Stomach (tissue), 9 donors: ENCODE data around the gene SLC2A14. TPM values are rescaled to one million over a fixed set of nuclear protein-coding genes. Genes with fewer than 3 reads are reported as not detected.
"Not testable (repeated sequence)": the region's sequence is repeated elsewhere in the genome, so short reads cannot be mapped to it uniquely, and the experiment has no call there.

Experiments
- DNase-seq, 2 donors: peaks; one replicate each; pipeline versions ENCODE4 v3.0.0 to v3.0.0-alpha.2; 2013 to 2019
- H3K27ac ChIP-seq, 5 donors: fragments of 200-600 bp in 4 of 5; sonication (generic) in 4 of 5; one replicate each; pipeline ENCODE4 v1.5.1; 2013 to 2019; ENCODE audit warnings: mild to moderate bottlenecking in 1 of 5, moderate library complexity in 1 of 5
- H3K27me3 ChIP-seq, 3 donors: fragments of 200-600 bp; sonication (generic); one replicate each; pipeline ENCODE4 v1.5.1; 2017 to 2019; ENCODE audit warnings: mixed run types in 1 of 3
- H3K36me3 ChIP-seq, 4 donors: fragments of 200-600 bp; sonication (generic); 1 replicate in 3 of 4; 2 replicates in 1 of 4; pipeline ENCODE4 v1.5.1; 2016 to 2019
- H3K4me1 ChIP-seq, 4 donors: fragments of 200-600 bp; sonication (generic); one replicate each; pipeline ENCODE4 v1.5.1; 2016 to 2019
- H3K4me3 ChIP-seq, 4 donors: fragments of 200-600 bp; sonication (generic) in 3 of 4; one replicate each; pipeline ENCODE4 v1.5.1; 2016 to 2019; ENCODE audit warnings: mild to moderate bottlenecking in 1 of 4
- H3K9me3 ChIP-seq, 4 donors: fragments of 200-600 bp; sonication (generic); one replicate each; pipeline ENCODE4 v1.5.1; 2016 to 2019
- CTCF ChIP-seq, 7 experiments: fragments of 450-650 bp in 4 of 7; fragments of 200-600 bp in 3 of 7; sonication (generic) in 3 of 7; IDR thresholded peaks; one replicate each; pipeline ENCODE4 v1.5.1; 2016 to 2019; ENCODE audit warnings: antibody characterized with exemption in 7 of 7, control low read depth in 2 of 7, mild to moderate bottlenecking in 1 of 7
- EP300 ChIP-seq: sonication (generic); formaldehyde crosslinking; IDR thresholded peaks from one replicate; pipeline ENCODE4 v1.6.1; 2017; ENCODE audit warnings: antibody characterized with exemption
- POLR2A ChIP-seq, 4 donors: fragments of 450-650 bp; IDR thresholded peaks; one replicate each; pipeline ENCODE4 v1.6.1; 2016; ENCODE audit warnings: antibody characterized with exemption in 4 of 4, control low read depth in 2 of 4, mild to moderate bottlenecking in 1 of 4, moderate library complexity in 1 of 4
- POLR2AphosphoS5 ChIP-seq, 3 donors: sonication (generic); formaldehyde crosslinking; IDR thresholded peaks; one replicate each; pipeline ENCODE4 v1.6.1; 2016; ENCODE audit warnings: antibody characterized with exemption in 3 of 3
- WGBS, 5 donors: extraction: QIAGEN DNeasy Blood & Tissue Kit in 3 of 5; methylation state at CpG; one replicate each; pipeline versions ENCODE4 v1.1.5 to v1.1.7; 2013 to 2018; 5-methylcytosine and 5-hydroxymethylcytosine counted together
- intact Hi-C: fragments of 100-400 bp; cut with DNase I; formaldehyde crosslinking; loops from one replicate; pipeline ENCODE4 v1.15.1; 2023; ENCODE audit warnings: low total_unique reads
- polyA plus RNA-seq, 3 donors: library from polyadenylated mRNA; stranded (reverse); fragments of 200-250 nt; gene quantifications; one replicate each; pipeline ENCODE4 v1.2.3, GENCODE V29; 2013
- total RNA-seq, 5 donors: library from RNA; depleted of rRNA; stranded (reverse); fragments of >200 nt; gene quantifications; one replicate each; pipeline versions ENCODE4 v1.1.0 to v1.2.3, GENCODE V29; 2014 to 2016
- donor health status: healthy with polysubstance abuse.
- donor health status: Bipolar disorder and iron deficiency.
- donor health status: healthy.

Gene SLC2A14
- total and polyA plus RNA-seq, 8 donors: 0.05 to 0.61 TPM; not detected in 6

GRCh38 chr12:7787574-7788293 lies 85.0 kb downstream of the SLC2A14 start:
- Histone ChIP-seq H3K36me3 (no peaks in the 10 kb centered on the region), H3K9me3 (no peaks in the 10 kb centered on the region), H3K4me1 (peaks cover 0 to 9% (median 3%) of the 10 kb centered on the region in 4 donors), H3K27me3 (peaks cover 0 to 21% (median 3%) of the 10 kb centered on the region in 3 donors), H3K4me3 (no peak overlapping the region), H3K27ac (no peak overlapping the region)
- DNase-seq: peak in 1 of 2 donors; percentile 52
- 29 to 38% (median 33%) methylated on average over 13 of the region's 13 CpGs for WGBS, 5 donors
- intact Hi-C loops: no loop called here
- TF ChIP-seq POLR2A (IDR thresholded peaks at IDR 0.05): no peak
- no peak for TF ChIP-seq POLR2AphosphoS5 (IDR thresholded peaks at IDR 0.05)
- TF ChIP-seq CTCF (IDR thresholded peaks at IDR 0.05): no peak
- no peak for TF ChIP-seq EP300

- DNase-seq: no peak
- intact Hi-C loops: no loop called here
- no peak for TF ChIP-seq EP300
- TF ChIP-seq CTCF (IDR thresholded peaks at IDR 0.05): no peak
- TF ChIP-seq POLR2A (IDR thresholded peaks at IDR 0.05): no peak
- no peak for TF ChIP-seq POLR2AphosphoS5 (IDR thresholded peaks at IDR 0.05)
- no peak overlapping the region for H3K4me3 ChIP-seq
- no peaks in the 10 kb centered on the region for H3K36me3 ChIP-seq
- peaks cover 0 to 9% (median 3%) of the 10 kb centered on the region in 4 donors for H3K4me1 ChIP-seq
- no peaks in the 10 kb centered on the region for H3K9me3 ChIP-seq
- peaks cover 0 to 21% (median 3%) of the 10 kb centered on the region in 3 donors for H3K27me3 ChIP-seq
- WGBS, 5 donors: 61 to 68% (median 64%) methylated on average over 2 of the region's 2 CpGs
- no peak overlapping the region for H3K27ac ChIP-seq
Observed at GRCh38 chr12:7784701-7785100, 88.0 kb downstream of the SLC2A14 start.

GRCh38 chr12:7783433-7783832 lies 89.3 kb downstream of the SLC2A14 start:
- H3K4me3 ChIP-seq, H3K36me3 ChIP-seq, H3K4me1 ChIP-seq, intact Hi-C loops, H3K9me3 ChIP-seq, DNase-seq, H3K27ac ChIP-seq: not testable (repeated sequence)
- WGBS, 5 donors: 83 to 96% (median 90%) methylated on average over 9 of the region's 9 CpGs
- H3K27me3 ChIP-seq: peaks cover 0 to 13% (median 3%) of the 10 kb centered on the region in 3 donors

- 90 to 96% (median 93%) methylated on average over 6 of the region's 6 CpGs for WGBS, 5 donors
- Histone ChIP-seq H3K4me3 (no peak overlapping the region), H3K36me3 (no peaks in the 10 kb centered on the region), H3K27me3 (peaks cover 0 to 7% (median 0%) of the 10 kb centered on the region in 3 donors), H3K9me3 (no peaks in the 10 kb centered on the region), H3K27ac (no peak overlapping the region), H3K4me1 (no peaks in the 10 kb centered on the region)
- intact Hi-C loops: no loop called here
- no peak for DNase-seq
- no peak for TF ChIP-seq CTCF (IDR thresholded peaks at IDR 0.05)
- TF ChIP-seq POLR2A (IDR thresholded peaks at IDR 0.05): no peak
Observed at GRCh38 chr12:7782055-7782454, 90.7 kb downstream of the SLC2A14 start.

GRCh38 chr12:7781274-7781673 lies 91.4 kb downstream of the SLC2A14 start:
- Histone ChIP-seq H3K36me3 (no peaks in the 10 kb centered on the region), H3K9me3 (no peaks in the 10 kb centered on the region), H3K27me3 (peaks cover 0 to 5% (median 0%) of the 10 kb centered on the region in 3 donors), H3K4me1 (no peaks in the 10 kb centered on the region), H3K27ac (no peak overlapping the region), H3K4me3 (no peak overlapping the region)
- WGBS, 5 donors: 65 to 83% (median 81%) methylated on average over 3 of the region's 3 CpGs
- no peak for DNase-seq
- TF ChIP-seq EP300: no peak
- TF ChIP-seq POLR2AphosphoS5 (IDR thresholded peaks at IDR 0.05): no peak
- TF ChIP-seq CTCF (IDR thresholded peaks at IDR 0.05): no peak
- TF ChIP-seq POLR2A (IDR thresholded peaks at IDR 0.05): no peak
- intact Hi-C loops: no loop called here
